Hepatocyte (in vitro differentiated cells): ENCODE data around the gene DAB1.

ENCODE experiments used
- EZH2phosphoT487 ChIP-seq: fragments of 200-600 bp; sonication (generic); IDR thresholded peaks from one replicate; pipeline ENCODE4 v1.6.1; 2018; ENCODE audit warnings: antibody characterized with exemption, mild to moderate bottlenecking, low read depth, moderate library complexity; ENCODE audit not compliant: unreplicated experiment, severe bottlenecking
- TF ChIP-seq, protein P1 (sequence below): fragments of 200-600 bp; sonication (generic); IDR thresholded peaks from 2 replicates; pipeline ENCODE4 v1.5.1; 2016; ENCODE audit warnings: antibody characterized with exemption, mild to moderate bottlenecking; ENCODE audit not compliant: poor library complexity

DNA sequence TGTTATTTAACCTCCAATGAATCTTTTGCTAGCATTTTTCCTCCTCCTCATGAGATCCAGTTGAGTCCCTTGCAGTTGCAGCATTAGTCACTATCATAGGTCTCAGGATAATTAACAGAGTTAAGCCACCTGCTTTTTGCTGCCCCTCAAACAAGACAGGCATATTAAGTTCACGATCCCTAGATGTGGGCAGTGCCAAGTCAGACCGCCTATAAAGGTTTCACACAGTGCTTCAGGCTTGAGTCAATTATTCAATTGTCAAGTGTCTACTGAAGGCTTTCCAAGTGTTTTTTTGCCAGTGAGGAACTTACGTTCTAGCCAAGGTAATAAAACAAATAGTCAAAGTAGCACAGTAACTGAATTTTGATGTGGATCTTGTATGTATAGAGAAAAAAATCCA lies 175.0 kb downstream of the DAB1 start:
- no peak for TF ChIP-seq EZH2phosphoT487
- TF ChIP-seq, protein P1, sequence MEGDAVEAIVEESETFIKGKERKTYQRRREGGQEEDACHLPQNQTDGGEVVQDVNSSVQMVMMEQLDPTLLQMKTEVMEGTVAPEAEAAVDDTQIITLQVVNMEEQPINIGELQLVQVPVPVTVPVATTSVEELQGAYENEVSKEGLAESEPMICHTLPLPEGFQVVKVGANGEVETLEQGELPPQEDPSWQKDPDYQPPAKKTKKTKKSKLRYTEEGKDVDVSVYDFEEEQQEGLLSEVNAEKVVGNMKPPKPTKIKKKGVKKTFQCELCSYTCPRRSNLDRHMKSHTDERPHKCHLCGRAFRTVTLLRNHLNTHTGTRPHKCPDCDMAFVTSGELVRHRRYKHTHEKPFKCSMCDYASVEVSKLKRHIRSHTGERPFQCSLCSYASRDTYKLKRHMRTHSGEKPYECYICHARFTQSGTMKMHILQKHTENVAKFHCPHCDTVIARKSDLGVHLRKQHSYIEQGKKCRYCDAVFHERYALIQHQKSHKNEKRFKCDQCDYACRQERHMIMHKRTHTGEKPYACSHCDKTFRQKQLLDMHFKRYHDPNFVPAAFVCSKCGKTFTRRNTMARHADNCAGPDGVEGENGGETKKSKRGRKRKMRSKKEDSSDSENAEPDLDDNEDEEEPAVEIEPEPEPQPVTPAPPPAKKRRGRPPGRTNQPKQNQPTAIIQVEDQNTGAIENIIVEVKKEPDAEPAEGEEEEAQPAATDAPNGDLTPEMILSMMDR: no peak
